Fibroblast of villous mesenchyme (primary cell): ENCODE results near the gene LINS1. TPM values are rescaled to one million over a fixed set of nuclear protein-coding genes. Genes with fewer than 3 reads are reported as not detected.
A peak's percentile ranks its signal among the peaks of the same experiment; 100 is the strongest.

Experiments used
- DNase-seq: peaks from one replicate; pipeline ENCODE4 v3.0.0-alpha.2; 2010; ENCODE audit warnings: low read depth
- H3K4me3 ChIP-seq: 2 replicates; pipeline ENCODE4 v1.5.1; 2011; ENCODE audit warnings: low read depth, mild to moderate bottlenecking, low read length
- CTCF ChIP-seq: IDR thresholded peaks from 2 replicates; pipeline ENCODE4 v1.5.1; 2012; ENCODE audit warnings: low read depth, mild to moderate bottlenecking, low read length; ENCODE audit not compliant: insufficient read depth
- total RNA-seq: library from RNA; depleted of rRNA; stranded (reverse); fragments of >200 nt; gene quantifications from 2 replicates; pipeline ENCODE4 v1.2.3, GENCODE V29; 2012

The LINS1 gene
- 11.9 and 14.7 TPM in 2 replicates for total RNA-seq

- peak within 1 kb of the TSS; percentile 74 for H3K4me3 ChIP-seq
- peak; percentile 100 for DNase-seq
- TF ChIP-seq CTCF = no peak
Measured at GRCh38 chr15:100602064-100602822, at the start of gene LINS1, which contains the start of gene ASB7. LINS1 (minus strand) TSS chr15:100602184; CDS start chr15:100580842, 21,342 bp downstream. ASB7 (plus strand) TSS chr15:100602589; CDS start chr15:100612217, 9,628 bp downstream.

GRCh38 chr15:100651253-100651652 is 49.3 kb upstream of the LINS1 start:
- peak; percentile 34 for DNase-seq
- no peak for TF ChIP-seq CTCF
- no peak overlapping the region for H3K4me3 ChIP-seq

- DNase-seq = no peak
- peak; percentile 10 for TF ChIP-seq CTCF
- H3K4me3 ChIP-seq = no peak overlapping the region
Measured at GRCh38 chr15:100650685-100651084, 48.7 kb upstream of the LINS1 start.

- no peak for DNase-seq
- H3K4me3 ChIP-seq = no peak overlapping the region
- no peak for TF ChIP-seq CTCF
Measured at GRCh38 chr15:100648951-100649350, 47.0 kb upstream of the LINS1 start.

- DNase-seq = no peak
- TF ChIP-seq CTCF = no peak
- no peak overlapping the region for H3K4me3 ChIP-seq
Measured at GRCh38 chr15:100645671-100646070, 43.7 kb upstream of the LINS1 start.

- TF ChIP-seq CTCF = no peak
- no peak overlapping the region for H3K4me3 ChIP-seq
- no peak for DNase-seq
Measured at GRCh38 chr15:100642950-100643338, 41.0 kb upstream of the LINS1 start.
